Measurements from ENCODE around the gene PIK3CB.

The PIK3CB gene

GRCh38 chr3:138688871-138689299, 145.8 kb downstream of the PIK3CB start:
- Histone ChIP-seq H2AFZ (ENCODE audit: low read depth, low read length, severe bottlenecking) (no peak overlapping the region), H3K79me2 (ENCODE audit: insufficient read depth, low read length) (no peaks in the 10 kb centered on the region), H3K4me3 (ENCODE audit: insufficient read depth, low read length, poor library complexity, severe bottlenecking) (no peak overlapping the region), H3K9me2 (replicated peaks; ENCODE audit: insufficient read depth, low read length) (no peaks in the 10 kb centered on the region), H3K36me3 (ENCODE audit: low read length) (peaks cover 3% of the 10 kb centered on the region; the same call in 1 of the 2 replicates), H4K20me1 (ENCODE audit: low read depth, low read length) (no peaks in the 10 kb centered on the region), H3K27ac (ENCODE audit: low read depth, low read length) (no peak overlapping the region), H3K9me3 (ENCODE audit: insufficient read depth, low read length) (no peaks in the 10 kb centered on the region), H3F3A (ENCODE audit: insufficient read depth) (0 out of 2 replicates have a peak, but pooled peaks cover 6% of the 10 kb centered on the region), H3K27me3 (ENCODE audit: low read length) (no peaks in the 10 kb centered on the region), H3K4me2 (ENCODE audit: low read depth, low read length, poor library complexity, severe bottlenecking) (no peak overlapping the region), H3K9ac (ENCODE audit: low read length) (no peak overlapping the region)
- TF ChIP-seq CTCF (IDR thresholded peaks at IDR 0.05; ENCODE audit: insufficient read depth, low read length, poor library complexity, severe bottlenecking), result no peak
- TF ChIP-seq EZH2phosphoT487 (conservative IDR thresholded peaks at IDR 0.05; ENCODE audit: low read length), result no peak

GRCh38 chr3:138687236-138687635, 147.5 kb downstream of the PIK3CB start:
- H3K4me2 ChIP-seq (ENCODE audit: low read depth, low read length, poor library complexity, severe bottlenecking), result no peak overlapping the region
- H3K9ac ChIP-seq (ENCODE audit: low read length), result no peak overlapping the region
- no peak for TF ChIP-seq EZH2phosphoT487 (conservative IDR thresholded peaks at IDR 0.05; ENCODE audit: low read length)
- no peak for TF ChIP-seq CTCF (IDR thresholded peaks at IDR 0.05; ENCODE audit: insufficient read depth, low read length, poor library complexity, severe bottlenecking)
- no peaks in the 10 kb centered on the region for H3K27me3 ChIP-seq (ENCODE audit: low read length)
- no peaks in the 10 kb centered on the region for H3K9me2 ChIP-seq (replicated peaks; ENCODE audit: insufficient read depth, low read length)
- no peak overlapping the region for H3K4me3 ChIP-seq (ENCODE audit: insufficient read depth, low read length, poor library complexity, severe bottlenecking)
- H4K20me1 ChIP-seq (ENCODE audit: low read depth, low read length), result no peaks in the 10 kb centered on the region
- H3F3A ChIP-seq (ENCODE audit: insufficient read depth), result 0 out of 2 replicates have a peak, but pooled peaks cover 6% of the 10 kb centered on the region
- peaks cover 3% of the 10 kb centered on the region; the same call in 1 of the 2 replicates for H3K36me3 ChIP-seq (ENCODE audit: low read length)
- no peak overlapping the region for H2AFZ ChIP-seq (ENCODE audit: low read depth, low read length, severe bottlenecking)
- H3K9me3 ChIP-seq (ENCODE audit: insufficient read depth, low read length), result no peaks in the 10 kb centered on the region
- no peaks in the 10 kb centered on the region for H3K79me2 ChIP-seq (ENCODE audit: insufficient read depth, low read length)
- no peak overlapping the region for H3K27ac ChIP-seq (ENCODE audit: low read depth, low read length)

- Histone ChIP-seq H3K4me3 (ENCODE audit: insufficient read depth, low read length, poor library complexity, severe bottlenecking) (no peak overlapping the region), H3K36me3 (ENCODE audit: low read length) (peaks cover 3% of the 10 kb centered on the region; the same call in 1 of the 2 replicates), H3K9me3 (ENCODE audit: insufficient read depth, low read length) (no peaks in the 10 kb centered on the region), H3K4me2 (ENCODE audit: low read depth, low read length, poor library complexity, severe bottlenecking) (no peak overlapping the region), H2AFZ (ENCODE audit: low read depth, low read length, severe bottlenecking) (no peak overlapping the region), H3F3A (ENCODE audit: insufficient read depth) (0 out of 2 replicates have a peak, but pooled peaks cover 6% of the 10 kb centered on the region), H3K79me2 (ENCODE audit: insufficient read depth, low read length) (no peaks in the 10 kb centered on the region), H3K27me3 (ENCODE audit: low read length) (no peaks in the 10 kb centered on the region), H4K20me1 (ENCODE audit: low read depth, low read length) (no peaks in the 10 kb centered on the region), H3K9ac (ENCODE audit: low read length) (no peak overlapping the region), H3K27ac (ENCODE audit: low read depth, low read length) (no peak overlapping the region), H3K9me2 (replicated peaks; ENCODE audit: insufficient read depth, low read length) (no peaks in the 10 kb centered on the region)
- TF ChIP-seq CTCF (IDR thresholded peaks at IDR 0.05; ENCODE audit: insufficient read depth, low read length, poor library complexity, severe bottlenecking) (no peak), EZH2phosphoT487 (conservative IDR thresholded peaks at IDR 0.05; ENCODE audit: low read length) (no peak)
These were observed 147.9 kb downstream of the PIK3CB start for GRCh38 chr3:138686771-138687221.
